Testis (tissue), 3 donors: ENCODE measurements around the gene S100A5. TPM values are rescaled to one million over a fixed set of nuclear protein-coding genes. Genes with fewer than 3 reads are reported as not detected.

Source experiments
- DNase-seq: peaks from one replicate; pipeline ENCODE4 v3.0.0-alpha.2; 2019
- H3K27ac ChIP-seq, 2 donors: fragments of 200-600 bp; sonication (generic); one replicate each; pipeline ENCODE4 v1.5.1; 2019
- H3K27me3 ChIP-seq: fragments of 200-600 bp; sonication (generic); one replicate; pipeline ENCODE4 v1.5.1; 2019
- H3K36me3 ChIP-seq: fragments of 200-600 bp; sonication (generic); one replicate; pipeline ENCODE4 v1.5.1; 2017; ENCODE audit warnings: low read depth; ENCODE audit errors: missing control alignments
- H3K4me1 ChIP-seq: fragments of 200-600 bp; sonication (generic); one replicate; pipeline ENCODE4 v1.5.1; 2019
- H3K4me3 ChIP-seq, 2 donors: fragments of 200-600 bp; sonication (generic); one replicate each; pipeline ENCODE4 v1.5.1; 2017 to 2019
- H3K9me3 ChIP-seq: fragments of 200-600 bp; sonication (generic); one replicate; pipeline ENCODE4 v1.5.1; 2017
- POLR2A ChIP-seq: fragments of 450-650 bp; IDR thresholded peaks from one replicate; pipeline ENCODE4 v1.6.1; 2017; ENCODE audit warnings: antibody characterized with exemption, mild to moderate bottlenecking, moderate library complexity
- WGBS, 2 donors: methylation state at CpG; one replicate each; pipeline ENCODE4 v1.1.5; 2018; 5-methylcytosine and 5-hydroxymethylcytosine counted together
- intact Hi-C: fragments of 100-400 bp; cut with DNase I; formaldehyde crosslinking; loops from one replicate; pipeline ENCODE4 v1.15.1; 2023; ENCODE audit warnings: low total_unique reads
- polyA plus RNA-seq: library from polyadenylated mRNA; stranded (reverse); fragments of 350-450 nt; fragmentation: Illumina TruSeq; extraction: RNeasy Lipid Tissue Mini Kit (QIAGEN cat#74804); gene quantifications from one replicate; pipeline ENCODE4 v1.2.3, GENCODE V29; 2014; ENCODE audit warnings: low read depth, low replicate concordance; ENCODE audit not compliant: insufficient read depth
- total RNA-seq, 2 donors: library from RNA; depleted of rRNA; stranded (reverse); fragments of >200 nt; gene quantifications; one replicate each; pipeline ENCODE4 v1.2.3, GENCODE V29; 2016
- TF ChIP-seq, protein P1 (sequence below), 3 experiments: fragments of 450-650 bp in 2 of 3; fragments of 200-600 bp in 1 of 3; sonication (generic) in 1 of 3; IDR thresholded peaks; one replicate each; pipeline ENCODE4 v1.5.1; 2016 to 2019; ENCODE audit warnings: antibody characterized with exemption in 3 of 3, mild to moderate bottlenecking in 2 of 3, moderate library complexity in 1 of 3

Gene S100A5
- total and polyA plus RNA-seq, 3 donors from 2014 or later, result 1.3 TPM; not detected in 2

DNA sequence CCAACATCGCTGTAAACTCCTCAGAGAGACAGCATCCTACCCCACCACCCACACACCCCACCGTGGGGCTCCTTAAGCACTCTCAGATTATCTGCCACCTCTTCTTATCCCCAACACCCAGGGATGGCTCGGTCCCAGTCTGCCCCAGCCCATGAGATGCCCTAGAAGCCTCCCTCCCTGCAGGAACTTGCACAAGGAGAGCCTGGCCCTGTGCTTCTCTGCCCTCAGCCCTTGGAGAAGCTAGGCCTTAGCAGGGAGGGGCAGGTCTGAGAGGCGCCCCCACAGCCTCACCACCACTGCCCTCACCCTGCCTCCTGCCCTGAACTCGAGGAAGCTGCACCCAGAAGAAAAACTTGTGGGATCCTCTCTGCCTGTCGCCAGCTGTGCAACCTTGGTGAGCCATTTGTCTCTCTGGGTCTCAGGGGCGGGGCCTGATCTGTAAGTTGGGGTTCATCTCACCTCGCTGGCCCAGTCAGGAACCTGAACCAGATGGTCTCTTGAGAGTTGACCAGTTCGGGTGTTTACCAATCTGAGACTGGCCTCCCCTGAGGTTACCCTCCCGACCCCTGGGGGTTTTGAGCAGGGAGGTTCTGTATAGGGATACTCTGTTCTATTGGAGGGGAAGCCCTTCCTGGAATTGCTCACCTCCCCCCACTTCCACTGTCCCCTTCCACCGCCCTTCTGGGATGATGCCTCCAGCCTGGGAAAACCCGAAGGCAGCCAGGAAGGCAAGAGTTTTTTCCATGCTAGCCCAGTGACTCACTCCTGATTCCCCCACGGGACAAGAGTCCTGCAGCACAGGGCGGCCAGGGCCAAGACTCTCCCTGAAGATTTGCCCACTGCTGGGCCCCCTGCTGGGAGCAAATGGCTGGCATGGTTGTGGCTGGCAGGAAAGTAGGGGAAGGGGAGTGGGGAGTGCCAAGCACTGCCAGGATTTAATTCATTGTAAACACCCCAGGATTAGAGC, 8.3 kb upstream of the S100A5 start, which contains the start of gene S100A3:
TSS of gene S100A3 (minus strand) at position 537 of the 967 bp plus-strand sequence. CDS start 773 bp downstream, outside the sequence.
- H3K27me3 ChIP-seq, result no peaks in the 10 kb centered on the region
- H3K4me3 ChIP-seq, result no peak within 1 kb of the TSS
- no peaks in the 10 kb centered on the region for H3K9me3 ChIP-seq
- intact Hi-C loops, result no loop called here
- peaks cover 27% of the 10 kb centered on the region for H3K4me1 ChIP-seq
- 75% methylated on average over 13 to 14 of the region's 14 CpGs for WGBS, 2 donors
- H3K36me3 ChIP-seq, result no peaks in the 10 kb centered on the region
- no peak for DNase-seq
- no peak for TF ChIP-seq POLR2A
- TF ChIP-seq, protein P1, sequence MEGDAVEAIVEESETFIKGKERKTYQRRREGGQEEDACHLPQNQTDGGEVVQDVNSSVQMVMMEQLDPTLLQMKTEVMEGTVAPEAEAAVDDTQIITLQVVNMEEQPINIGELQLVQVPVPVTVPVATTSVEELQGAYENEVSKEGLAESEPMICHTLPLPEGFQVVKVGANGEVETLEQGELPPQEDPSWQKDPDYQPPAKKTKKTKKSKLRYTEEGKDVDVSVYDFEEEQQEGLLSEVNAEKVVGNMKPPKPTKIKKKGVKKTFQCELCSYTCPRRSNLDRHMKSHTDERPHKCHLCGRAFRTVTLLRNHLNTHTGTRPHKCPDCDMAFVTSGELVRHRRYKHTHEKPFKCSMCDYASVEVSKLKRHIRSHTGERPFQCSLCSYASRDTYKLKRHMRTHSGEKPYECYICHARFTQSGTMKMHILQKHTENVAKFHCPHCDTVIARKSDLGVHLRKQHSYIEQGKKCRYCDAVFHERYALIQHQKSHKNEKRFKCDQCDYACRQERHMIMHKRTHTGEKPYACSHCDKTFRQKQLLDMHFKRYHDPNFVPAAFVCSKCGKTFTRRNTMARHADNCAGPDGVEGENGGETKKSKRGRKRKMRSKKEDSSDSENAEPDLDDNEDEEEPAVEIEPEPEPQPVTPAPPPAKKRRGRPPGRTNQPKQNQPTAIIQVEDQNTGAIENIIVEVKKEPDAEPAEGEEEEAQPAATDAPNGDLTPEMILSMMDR (IDR thresholded peaks at IDR 0.05), result no peak
- peak within 1 kb of the TSS in 1 of 2 donors; percentile 50 for H3K27ac ChIP-seq

DNA sequence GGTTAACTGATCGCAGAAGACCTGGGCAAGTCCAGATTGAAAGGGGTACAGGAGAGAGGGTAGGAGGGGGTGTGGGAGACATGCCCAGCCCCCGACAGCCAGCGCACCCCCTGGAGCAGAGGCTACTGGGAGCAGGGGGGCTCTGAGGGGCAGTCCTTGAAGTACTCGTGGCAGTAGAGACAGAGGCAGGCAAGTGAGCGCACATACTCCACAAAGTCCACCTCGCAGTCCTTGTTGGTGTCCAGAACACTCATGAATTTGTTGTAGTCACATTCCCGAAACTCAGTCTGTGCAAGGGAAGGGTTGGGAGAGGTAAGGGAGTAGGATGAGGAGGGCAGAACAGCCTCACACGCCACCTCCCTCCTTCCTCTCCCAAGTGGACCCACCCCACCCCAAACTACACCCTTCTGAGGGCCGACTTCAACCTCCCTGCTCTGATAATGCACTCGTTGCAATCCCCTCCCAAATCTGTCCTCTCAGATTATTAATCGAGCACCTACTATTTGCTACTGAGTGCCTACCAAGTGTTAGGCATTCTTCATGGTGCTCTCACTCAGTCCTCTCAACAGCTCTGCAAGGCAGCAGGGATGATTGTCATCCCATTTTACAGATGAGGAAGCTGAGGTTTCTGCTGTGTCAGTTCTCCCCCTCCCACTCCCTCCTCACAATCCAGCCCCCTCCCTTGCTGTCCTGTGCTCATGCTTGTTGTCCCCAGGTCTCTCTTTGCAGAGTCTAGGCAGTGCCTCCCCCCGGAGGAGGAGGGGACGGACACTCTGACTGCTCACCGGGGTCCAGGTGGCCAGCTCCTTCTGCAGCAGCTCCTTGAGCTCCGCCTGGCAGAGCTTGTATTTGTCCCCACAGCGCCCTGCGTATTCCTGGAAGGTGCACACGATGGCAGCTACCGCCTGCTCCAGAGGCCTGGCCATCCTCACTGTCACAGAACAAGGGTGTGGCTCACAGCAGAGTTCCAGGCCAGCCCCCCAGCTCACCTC, 7.1 kb upstream of the S100A5 start:
- Histone ChIP-seq H3K9me3 (no peaks in the 10 kb centered on the region), H3K4me3 (no peak overlapping the region), H3K27ac (no peak overlapping the region), H3K36me3 (no peaks in the 10 kb centered on the region), H3K4me1 (peaks cover 25% of the 10 kb centered on the region), H3K27me3 (no peaks in the 10 kb centered on the region)
- intact Hi-C loops, result no loop called here
- DNase-seq, result no peak
- 90 to 91% methylated on average over 17 to 19 of the region's 19 CpGs for WGBS, 2 donors
- no peak for TF ChIP-seq POLR2A
- TF ChIP-seq, protein P1 (IDR thresholded peaks at IDR 0.05), result no peak

DNA sequence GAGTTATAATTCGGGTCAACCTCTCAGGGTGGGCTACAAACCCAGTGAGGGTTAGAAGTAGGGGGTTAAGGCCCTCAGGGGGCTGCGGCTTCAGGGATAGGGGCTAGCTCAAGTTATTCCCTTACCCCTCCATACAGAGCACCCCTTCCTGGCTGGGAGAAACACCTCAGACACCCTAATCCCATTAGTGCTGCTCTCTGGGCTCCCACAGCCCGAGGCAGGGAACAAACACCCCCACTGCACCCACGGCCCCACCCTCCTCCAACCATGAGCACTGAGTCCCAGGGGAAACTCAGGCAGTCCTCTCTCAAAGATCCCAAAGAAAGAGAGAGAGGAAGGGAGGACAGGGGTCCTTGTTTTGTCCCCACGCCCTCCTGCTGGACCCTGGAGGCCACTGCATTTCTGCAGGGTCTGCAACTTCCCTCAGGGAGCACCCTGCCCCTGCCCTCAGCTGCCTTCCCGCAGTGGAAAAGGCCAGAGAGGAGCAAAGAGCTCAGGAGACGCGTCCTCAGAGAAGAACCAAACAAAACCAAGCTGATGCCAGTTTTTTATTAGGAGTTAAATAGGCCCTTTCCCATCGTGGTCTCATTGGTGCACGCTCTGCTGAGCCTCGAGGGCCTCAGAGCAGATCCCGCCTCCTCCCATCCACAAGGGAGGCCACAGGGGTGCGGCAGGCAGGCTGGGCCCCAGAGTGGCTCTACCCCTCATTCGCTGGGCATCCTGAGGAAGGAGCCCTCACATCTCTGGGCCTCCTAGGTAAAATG, 6.2 kb upstream of the S100A5 start:
- no peak for TF ChIP-seq POLR2A
- TF ChIP-seq, protein P1 (IDR thresholded peaks at IDR 0.05), result no peak
- Histone ChIP-seq H3K27me3 (no peaks in the 10 kb centered on the region), H3K4me3 (no peak overlapping the region), H3K36me3 (no peaks in the 10 kb centered on the region), H3K4me1 (peaks cover 25% of the 10 kb centered on the region), H3K9me3 (no peaks in the 10 kb centered on the region), H3K27ac (no peak overlapping the region)
- WGBS, 2 donors, result 77 to 86% methylated on average over 11 to 14 of the region's 14 CpGs
- intact Hi-C loops, result no loop called here
- no peak for DNase-seq

DNA sequence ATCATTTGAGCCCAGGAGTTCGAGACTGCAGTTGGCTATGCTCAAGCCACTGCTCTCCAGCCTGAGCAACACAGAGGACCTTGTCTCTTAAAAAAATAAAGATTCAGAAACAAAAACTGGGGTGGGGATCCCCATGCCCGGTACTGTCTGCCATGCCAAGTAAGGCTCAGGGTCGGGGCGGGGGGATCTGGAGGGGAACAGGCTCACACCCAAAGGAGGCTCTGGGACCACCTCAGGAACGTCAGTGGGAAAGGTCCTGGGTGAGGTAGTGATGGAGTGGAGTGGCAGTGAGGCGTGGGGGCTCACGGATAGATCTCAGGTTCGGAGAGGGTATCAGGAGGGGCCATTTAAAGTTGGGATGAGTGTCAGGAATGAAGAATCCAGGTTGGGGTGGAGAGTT, 5.6 kb upstream of the S100A5 start:
- Histone ChIP-seq H3K36me3 (no peaks in the 10 kb centered on the region), H3K4me1 (peaks cover 25% of the 10 kb centered on the region), H3K4me3 (no peak overlapping the region)

More for the DNA sequence above, 5.6 kb upstream of the S100A5 start:
- intact Hi-C loops, result no loop called here
- Histone ChIP-seq H3K27me3 (no peaks in the 10 kb centered on the region), H3K9me3 (no peaks in the 10 kb centered on the region), H3K27ac (peak overlapping the region in 1 of 2 donors; percentile 72)
- TF ChIP-seq POLR2A, result no peak
- TF ChIP-seq, protein P1 (IDR thresholded peaks at IDR 0.05), result no peak
- no peak for DNase-seq
- WGBS, 2 donors, result 90 to 92% methylated on average over 8 of the region's 8 CpGs
